Astrocyte (in vitro differentiated cells and primary cell): Measurements from ENCODE around the gene OPN3. TPM values are rescaled to one million over a fixed set of nuclear protein-coding genes. Genes with fewer than 3 reads are reported as not detected.

ENCODE experiments used
- DNase-seq: peaks from one replicate; pipeline ENCODE4 v3.0.0-alpha.2; 2010; ENCODE audit warnings: low read depth
- FAIRE-seq: peaks from 2 replicates; lab custom pipeline; 2011; peaks lifted over from hg19 to GRCh38; lab: Jason Lieb, UNC
- H2AFZ ChIP-seq: 2 replicates; pipeline ENCODE4 v1.6.0; 2012; ENCODE audit warnings: low read depth, low read length, inconsistent platforms
- H3K27ac ChIP-seq: 2 replicates; pipeline ENCODE4 v1.5.1; 2011; ENCODE audit warnings: low read depth, low read length, inconsistent platforms
- H3K27me3 ChIP-seq: 2 replicates; pipeline ENCODE4 v1.6.0; 2011; ENCODE audit warnings: low read length, inconsistent platforms; ENCODE audit not compliant: insufficient read depth
- H3K36me3 ChIP-seq: 2 replicates; pipeline ENCODE4 v1.5.1; 2011; ENCODE audit warnings: low read length, inconsistent platforms; ENCODE audit not compliant: insufficient read depth
- H3K4me1 ChIP-seq: 2 replicates; pipeline ENCODE4 v1.5.1; 2011; ENCODE audit warnings: low read length, inconsistent platforms; ENCODE audit not compliant: insufficient read depth
- H3K4me2 ChIP-seq: 2 replicates; pipeline ENCODE4 v1.6.0; 2012; ENCODE audit warnings: low read length, inconsistent platforms
- H3K4me3 ChIP-seq: 2 replicates; pipeline ENCODE4 v1.5.1; 2011; ENCODE audit warnings: low read depth, mild to moderate bottlenecking, low read length, inconsistent platforms; ENCODE audit not compliant: insufficient read depth
- H3K79me2 ChIP-seq: 2 replicates; pipeline ENCODE4 v1.6.0; 2012; ENCODE audit warnings: mild to moderate bottlenecking, low read length, inconsistent platforms; ENCODE audit not compliant: insufficient read depth
- H3K9ac ChIP-seq: 2 replicates; pipeline ENCODE4 v1.6.0; 2012; ENCODE audit warnings: mild to moderate bottlenecking, low read length, inconsistent platforms
- H3K9me3 ChIP-seq: 2 replicates; pipeline ENCODE4 v1.5.1; 2012; ENCODE audit warnings: low read depth, mild to moderate bottlenecking, low read length, inconsistent platforms; ENCODE audit not compliant: insufficient read depth
- H4K20me1 ChIP-seq: 2 replicates; pipeline ENCODE4 v1.6.0; 2012; ENCODE audit warnings: low read length, inconsistent platforms; ENCODE audit not compliant: insufficient read depth
- H3K27ac Mint-ChIP-seq: one replicate; pipeline ENCODE4 v1.8.0; 2021; ENCODE audit warnings: mild to moderate bottlenecking, mixed read lengths; ENCODE audit not compliant: unreplicated experiment
- H3K27me3 Mint-ChIP-seq: one replicate; pipeline ENCODE4 v1.8.0; 2021; ENCODE audit warnings: low read depth, mixed read lengths; ENCODE audit not compliant: unreplicated experiment
- H3K36me3 Mint-ChIP-seq: one replicate; pipeline ENCODE4 v1.8.0; 2021; ENCODE audit warnings: low read depth, mixed read lengths; ENCODE audit not compliant: unreplicated experiment
- H3K4me1 Mint-ChIP-seq: one replicate; pipeline ENCODE4 v1.8.0; 2021; ENCODE audit warnings: low read depth, mixed read lengths; ENCODE audit not compliant: unreplicated experiment
- H3K4me3 Mint-ChIP-seq: one replicate; pipeline ENCODE4 v1.8.0; 2021; ENCODE audit warnings: mild to moderate bottlenecking, moderate library complexity, mixed read lengths; ENCODE audit not compliant: unreplicated experiment
- H3K9me3 Mint-ChIP-seq: one replicate; pipeline ENCODE4 v1.8.0; 2021; ENCODE audit warnings: mild to moderate bottlenecking, mixed read lengths; ENCODE audit not compliant: unreplicated experiment
- CTCF ChIP-seq: IDR thresholded peaks from 2 replicates; pipeline ENCODE4 v1.5.1; 2011; ENCODE audit warnings: low read depth, mild to moderate bottlenecking, inconsistent platforms, low read length, moderate library complexity; ENCODE audit not compliant: insufficient read depth
- EZH2 ChIP-seq: IDR thresholded peaks from 2 replicates; pipeline ENCODE4 v1.6.1; 2012; ENCODE audit warnings: mild to moderate bottlenecking, low read length, inconsistent platforms; ENCODE audit not compliant: insufficient read depth
- total RNA-seq: library from RNA; stranded (reverse); gene quantifications from 2 replicates; pipeline ENCODE4 v1.2.1, GENCODE V29; 2021

The OPN3 gene
- total RNA-seq, 1 donor from 2014 or later: 16.9 TPM

- DNase-seq (no peak), FAIRE-seq (no peak)
- H3K9me3 ChIP-seq: no peaks in the 10 kb centered on the region
- no peaks in the 10 kb centered on the region for H3K9me3 Mint-ChIP-seq
- no peak overlapping the region for H3K27ac Mint-ChIP-seq
- no peaks in the 10 kb centered on the region for H3K36me3 ChIP-seq
- no peak overlapping the region for H3K9ac ChIP-seq
- no peak overlapping the region for H3K4me3 ChIP-seq
- no peaks in the 10 kb centered on the region for H3K4me1 ChIP-seq
- TF ChIP-seq EZH2 (no peak), CTCF (no peak)
- H3K36me3 Mint-ChIP-seq: no peaks in the 10 kb centered on the region
- no peak overlapping the region for H3K4me3 Mint-ChIP-seq
- H3K27me3 Mint-ChIP-seq: peaks cover 2% of the 10 kb centered on the region
- no peaks in the 10 kb centered on the region for H4K20me1 ChIP-seq
- H3K79me2 ChIP-seq: no peaks in the 10 kb centered on the region
- peaks cover 9% of the 10 kb centered on the region for H3K4me1 Mint-ChIP-seq
- H3K4me2 ChIP-seq: no peak overlapping the region
- H2AFZ ChIP-seq: no peak overlapping the region
- H3K27me3 ChIP-seq: no peaks in the 10 kb centered on the region
- no peak overlapping the region for H3K27ac ChIP-seq
Measured at GRCh38 chr1:241677201-241677600, 37.0 kb upstream of the OPN3 start.

- Mint-ChIP-seq H3K27me3 (peaks cover 2% of the 10 kb centered on the region), H3K27ac (no peak overlapping the region), H3K36me3 (no peaks in the 10 kb centered on the region), H3K4me3 (no peak overlapping the region), H3K4me1 (peaks cover 9% of the 10 kb centered on the region), H3K9me3 (no peaks in the 10 kb centered on the region)
- H3K9ac ChIP-seq: no peak overlapping the region
- no peak overlapping the region for H3K4me3 ChIP-seq
- H4K20me1 ChIP-seq: no peaks in the 10 kb centered on the region
- no peak overlapping the region for H3K27ac ChIP-seq
- H3K79me2 ChIP-seq: no peaks in the 10 kb centered on the region
- H3K4me2 ChIP-seq: no peak overlapping the region
- H3K9me3 ChIP-seq: no peaks in the 10 kb centered on the region
- TF ChIP-seq EZH2: no peak
- no peak for TF ChIP-seq CTCF
- no peaks in the 10 kb centered on the region for H3K4me1 ChIP-seq
- DNase-seq (no peak), FAIRE-seq (no peak)
- H3K36me3 ChIP-seq: no peaks in the 10 kb centered on the region
- no peak overlapping the region for H2AFZ ChIP-seq
- no peaks in the 10 kb centered on the region for H3K27me3 ChIP-seq
Measured at GRCh38 chr1:241675983-241676382, 35.8 kb upstream of the OPN3 start.

GRCh38 chr1:241674805-241675384 is 34.7 kb upstream of the OPN3 start:
- FAIRE-seq (no peak), DNase-seq (no peak)
- H3K36me3 Mint-ChIP-seq: no peaks in the 10 kb centered on the region
- peaks cover 9% of the 10 kb centered on the region for H3K4me1 Mint-ChIP-seq
- Histone ChIP-seq H3K79me2 (no peaks in the 10 kb centered on the region), H3K27ac (no peak overlapping the region), H4K20me1 (no peaks in the 10 kb centered on the region), H3K27me3 (no peaks in the 10 kb centered on the region), H3K9me3 (no peaks in the 10 kb centered on the region), H3K4me2 (no peak overlapping the region), H3K4me3 (no peak overlapping the region), H3K4me1 (no peaks in the 10 kb centered on the region), H3K36me3 (no peaks in the 10 kb centered on the region), H2AFZ (no peak overlapping the region), H3K9ac (no peak overlapping the region)
- TF ChIP-seq CTCF: no peak
- TF ChIP-seq EZH2: no peak
- no peak overlapping the region for H3K4me3 Mint-ChIP-seq
- no peaks in the 10 kb centered on the region for H3K9me3 Mint-ChIP-seq
- no peak overlapping the region for H3K27ac Mint-ChIP-seq
- H3K27me3 Mint-ChIP-seq: peaks cover 2% of the 10 kb centered on the region
